Fibroblast of villous mesenchyme (primary cell): Measurements from ENCODE around the gene FHOD1. TPM values are rescaled to one million over a fixed set of nuclear protein-coding genes. Genes with fewer than 3 reads are reported as not detected.

Source experiments
- DNase-seq: peaks from one replicate; pipeline ENCODE4 v3.0.0-alpha.2; 2010; ENCODE audit warnings: low read depth
- H3K4me3 ChIP-seq: 2 replicates; pipeline ENCODE4 v1.5.1; 2011; ENCODE audit warnings: low read depth, mild to moderate bottlenecking, low read length
- CTCF ChIP-seq: IDR thresholded peaks from 2 replicates; pipeline ENCODE4 v1.5.1; 2012; ENCODE audit warnings: low read depth, mild to moderate bottlenecking, low read length; ENCODE audit not compliant: insufficient read depth
- total RNA-seq: library from RNA; depleted of rRNA; stranded (reverse); fragments of >200 nt; gene quantifications from 2 replicates; pipeline ENCODE4 v1.2.3, GENCODE V29; 2012

Gene FHOD1
- 22.9 and 24.2 TPM in 2 replicates for total RNA-seq

GRCh38 chr16:67247192-67248072 is at the start of gene FHOD1:
Gene FHOD1 (minus strand): TSS chr16:67247481. CDS start chr16:67247410, 71 bp downstream.
- peak within 1 kb of the TSS; percentile 82 for H3K4me3 ChIP-seq
- TF ChIP-seq CTCF, result no peak
- peak; percentile 95 for DNase-seq

GRCh38 chr16:67296420-67296819 is 49.1 kb upstream of the FHOD1 start:
- peak; percentile 84 for DNase-seq
- H3K4me3 ChIP-seq, result no peak overlapping the region
- no peak for TF ChIP-seq CTCF

GRCh38 chr16:67294938-67295361 is 47.7 kb upstream of the FHOD1 start:
- peak; percentile 21 for TF ChIP-seq CTCF
- peak; percentile 80 for DNase-seq
- H3K4me3 ChIP-seq, result no peak overlapping the region

- H3K4me3 ChIP-seq, result no peak overlapping the region
- DNase-seq, result no peak
- TF ChIP-seq CTCF, result no peak
Observed at GRCh38 chr16:67294171-67294757, 47.0 kb upstream of the FHOD1 start.

GRCh38 chr16:67291461-67291860 is 44.2 kb upstream of the FHOD1 start:
- TF ChIP-seq CTCF, result no peak
- no peak for DNase-seq
- no peak overlapping the region for H3K4me3 ChIP-seq

- DNase-seq, result no peak
- no peak for TF ChIP-seq CTCF
- no peak overlapping the region for H3K4me3 ChIP-seq
Observed at GRCh38 chr16:67287960-67288359, 40.7 kb upstream of the FHOD1 start.
